ENCODE data around the gene CAMK1D. TPM values are rescaled to one million over a fixed set of nuclear protein-coding genes. Genes with fewer than 3 reads are reported as not detected.

CAMK1D gene
- total RNA-seq, 1 donor from 2014 or later = 5.2 TPM

DNA sequence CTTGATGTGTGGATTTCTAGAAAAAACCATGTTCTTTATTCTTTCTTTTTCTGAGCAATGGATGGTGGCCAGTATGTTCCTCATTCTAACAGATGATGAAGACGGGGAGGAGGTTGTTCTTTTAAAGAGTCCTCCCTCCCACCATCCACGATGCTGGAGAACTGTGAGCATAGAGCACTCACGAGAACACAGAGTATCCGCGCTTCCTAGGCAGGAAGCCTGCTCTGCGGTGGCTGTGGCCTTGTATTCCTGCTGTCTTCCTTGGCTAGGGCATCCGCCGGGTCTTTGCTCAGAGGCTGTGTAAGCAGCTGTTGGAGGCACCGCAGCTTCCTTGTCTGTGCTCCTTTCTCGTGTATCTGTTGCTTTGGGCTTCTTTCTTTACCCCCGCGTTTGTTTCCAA lies 437.9 kb downstream of the CAMK1D start:
- DNase-seq (ENCODE audit: missing footprints) (no peak), ATAC-seq (no peak)
- intact Hi-C loops (cut with DNase I) = no loop called here

DNA sequence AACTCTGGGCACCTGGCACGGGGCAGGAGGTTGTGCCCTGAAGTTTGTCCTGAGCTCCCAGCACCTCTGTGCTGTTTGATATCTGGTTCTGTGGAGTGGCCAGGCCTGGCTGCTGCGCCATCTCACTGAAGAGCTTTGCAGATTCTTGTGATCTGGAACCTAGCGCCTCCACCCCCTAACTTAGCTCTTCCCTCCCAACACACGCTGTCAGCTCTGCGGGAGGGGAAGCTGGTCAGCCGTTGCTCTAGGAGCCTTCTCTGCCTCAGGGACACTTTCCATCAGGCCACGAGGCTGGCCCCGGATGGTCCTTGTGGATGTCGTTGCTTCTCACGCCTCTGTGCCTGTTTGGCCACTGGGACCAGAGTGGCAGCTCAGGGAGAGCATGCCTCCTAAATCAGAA lies 438.9 kb downstream of the CAMK1D start:
- intact Hi-C loops (cut with DNase I) = no loop called here
- DNase-seq (ENCODE audit: missing footprints) (no peak), ATAC-seq (no peak)

DNA sequence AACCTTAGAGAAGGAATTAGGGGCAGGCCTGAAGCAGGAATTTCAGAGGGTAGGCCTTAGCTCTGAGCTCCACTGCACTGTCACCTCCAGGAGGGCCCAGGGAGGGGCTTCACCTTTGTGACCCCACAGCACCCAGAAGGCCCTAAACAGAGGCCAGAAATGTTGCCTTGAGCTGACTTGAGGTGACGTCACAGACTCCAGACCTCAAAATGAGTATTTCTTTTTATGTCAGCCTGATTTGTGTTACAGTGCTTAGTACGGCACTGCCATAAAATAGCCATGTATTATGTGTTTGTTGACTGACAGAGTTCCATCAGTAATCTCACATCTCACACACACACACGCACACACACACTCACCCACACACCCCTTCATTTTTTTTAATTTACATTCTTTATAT lies 440.9 kb downstream of the CAMK1D start:
- ATAC-seq = no peak
- no peak for DNase-seq (ENCODE audit: missing footprints)
- intact Hi-C loops (cut with DNase I) = no loop called here

DNA sequence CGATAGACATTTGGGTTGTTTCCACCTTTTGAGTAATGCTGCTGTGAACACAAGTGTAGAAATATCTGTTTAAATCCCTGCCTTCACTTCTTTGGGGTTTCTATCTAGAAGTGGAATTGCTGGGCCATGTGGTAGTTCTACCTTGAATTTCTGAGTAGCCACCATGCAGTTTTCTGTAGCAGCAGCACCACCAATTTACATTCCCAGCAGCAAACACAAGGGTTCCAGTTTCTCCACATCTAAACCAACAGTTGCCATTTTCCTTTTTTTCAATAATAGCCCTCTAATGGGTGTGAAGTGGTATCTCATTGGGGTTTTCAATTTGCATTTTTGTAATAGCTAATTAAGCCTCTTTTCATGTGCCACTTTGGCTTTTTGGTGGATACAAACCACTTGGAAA lies 442.4 kb downstream of the CAMK1D start:
- DNase-seq (ENCODE audit: missing footprints) (no peak), ATAC-seq (no peak)
- intact Hi-C loops (cut with DNase I) = no loop called here

DNA sequence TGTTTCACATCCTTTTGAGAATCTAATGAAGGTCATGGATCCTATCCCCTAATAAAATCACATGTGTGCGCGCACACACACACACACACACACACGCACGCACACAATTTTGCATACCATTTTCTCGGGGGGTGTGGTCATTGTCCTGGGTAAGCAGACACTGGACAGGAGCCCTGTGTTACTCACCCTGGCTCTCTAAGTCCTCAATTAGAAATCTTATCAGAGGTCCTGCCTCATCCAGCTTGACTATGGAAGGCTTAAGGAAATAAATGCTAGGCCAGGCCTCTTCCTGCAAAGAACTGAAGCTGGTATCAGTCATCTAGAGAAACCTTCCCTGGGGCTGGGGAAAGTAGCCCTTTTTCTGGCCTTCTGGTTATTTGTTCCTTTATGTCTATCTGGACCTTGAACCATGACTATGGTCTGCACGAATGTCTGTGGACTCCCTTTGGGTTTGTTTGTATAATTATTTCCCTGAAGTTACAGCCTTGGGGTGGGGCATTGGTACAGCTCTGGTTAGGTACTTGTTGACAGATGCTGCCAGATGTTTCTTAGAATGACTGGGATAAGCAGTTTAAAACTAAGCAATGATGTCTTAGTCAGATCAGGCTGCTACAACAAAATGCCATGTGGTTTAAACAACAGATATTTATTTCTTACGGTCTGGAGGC lies 443.7 kb downstream of the CAMK1D start:
- no peak for ATAC-seq
- intact Hi-C loops (cut with DNase I) = no loop called here
- no peak for DNase-seq (ENCODE audit: missing footprints)

DNA sequence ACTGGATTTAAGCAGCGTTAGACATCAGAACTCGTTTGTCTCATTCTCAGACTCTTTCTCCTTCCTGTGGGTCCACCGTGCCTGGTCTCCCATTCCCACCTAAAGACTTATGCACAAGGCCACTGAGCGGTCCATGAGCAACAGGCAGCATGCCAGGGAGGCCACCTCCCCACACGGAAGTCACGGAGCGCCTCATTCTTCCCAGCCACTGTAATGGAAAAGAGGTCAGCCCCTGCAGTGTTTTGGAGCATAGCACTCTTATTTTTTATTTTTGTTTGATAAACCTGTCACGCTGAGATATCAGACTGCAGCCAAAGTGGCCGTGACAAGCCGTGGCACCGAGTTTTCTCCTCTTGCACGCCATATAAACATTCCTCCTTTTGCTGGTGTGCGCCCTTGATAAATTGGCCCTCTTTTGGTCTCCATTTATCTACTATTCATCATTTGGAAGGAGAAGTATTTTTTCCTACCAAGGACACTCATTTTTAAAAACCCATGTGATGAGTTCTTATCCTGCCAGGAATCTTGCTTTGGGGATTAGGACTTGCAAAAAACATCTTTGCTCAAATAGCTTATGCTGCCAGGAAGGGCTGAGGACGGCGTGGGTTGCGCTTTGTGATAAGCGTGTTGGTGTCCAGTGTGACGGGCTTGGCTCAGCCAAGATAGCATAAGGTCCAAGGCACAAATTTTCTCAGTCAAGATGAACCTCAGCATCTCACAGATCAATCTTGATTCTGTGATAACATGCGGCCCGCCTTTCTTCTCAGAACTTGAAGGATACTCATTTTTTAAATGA lies 446.2 kb downstream of the CAMK1D start:
- intact Hi-C loops (cut with DNase I) = no loop called here
- peak; percentile 68 for ATAC-seq
- peak; percentile 51 for DNase-seq (ENCODE audit: missing footprints)

DNA sequence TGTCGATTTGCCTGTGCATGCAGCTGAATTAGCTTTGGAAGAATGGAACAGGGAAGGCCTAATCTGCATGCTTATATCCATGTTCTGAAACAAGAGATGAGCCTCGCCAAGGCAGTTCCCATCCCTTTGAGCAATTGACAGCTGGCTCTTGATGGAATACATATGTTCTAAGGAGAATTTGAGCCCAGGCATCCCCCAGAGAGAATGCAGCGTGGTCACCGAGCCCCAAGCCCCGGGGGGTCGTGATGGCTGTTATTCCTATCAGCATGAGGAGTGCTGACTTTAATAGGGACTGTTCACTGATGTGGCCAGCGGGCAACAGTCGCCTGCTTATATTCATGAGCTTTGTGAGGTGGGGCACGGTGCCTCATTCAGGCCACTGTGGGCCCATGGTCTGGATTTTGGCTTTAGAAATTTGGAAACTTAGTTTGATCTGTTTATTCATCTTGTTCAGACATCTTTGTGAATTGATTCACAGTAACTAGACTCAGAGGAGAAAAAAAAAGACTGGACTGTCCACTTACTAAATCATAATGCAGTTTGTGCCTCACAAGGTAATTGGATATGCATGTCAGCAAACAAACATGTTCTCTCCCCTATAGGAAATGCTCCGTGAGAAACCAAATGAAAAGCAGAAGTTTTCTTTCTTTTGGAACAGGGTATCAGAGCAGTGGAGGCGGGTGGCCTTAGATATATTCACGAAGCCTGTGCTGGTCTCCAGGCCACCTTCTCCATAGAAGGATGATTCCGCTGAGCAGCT lies 447.2 kb downstream of the CAMK1D start:
- intact Hi-C loops (cut with DNase I) = no loop called here
- DNase-seq (ENCODE audit: missing footprints) (peak; percentile 56), ATAC-seq (no peak)

DNA sequence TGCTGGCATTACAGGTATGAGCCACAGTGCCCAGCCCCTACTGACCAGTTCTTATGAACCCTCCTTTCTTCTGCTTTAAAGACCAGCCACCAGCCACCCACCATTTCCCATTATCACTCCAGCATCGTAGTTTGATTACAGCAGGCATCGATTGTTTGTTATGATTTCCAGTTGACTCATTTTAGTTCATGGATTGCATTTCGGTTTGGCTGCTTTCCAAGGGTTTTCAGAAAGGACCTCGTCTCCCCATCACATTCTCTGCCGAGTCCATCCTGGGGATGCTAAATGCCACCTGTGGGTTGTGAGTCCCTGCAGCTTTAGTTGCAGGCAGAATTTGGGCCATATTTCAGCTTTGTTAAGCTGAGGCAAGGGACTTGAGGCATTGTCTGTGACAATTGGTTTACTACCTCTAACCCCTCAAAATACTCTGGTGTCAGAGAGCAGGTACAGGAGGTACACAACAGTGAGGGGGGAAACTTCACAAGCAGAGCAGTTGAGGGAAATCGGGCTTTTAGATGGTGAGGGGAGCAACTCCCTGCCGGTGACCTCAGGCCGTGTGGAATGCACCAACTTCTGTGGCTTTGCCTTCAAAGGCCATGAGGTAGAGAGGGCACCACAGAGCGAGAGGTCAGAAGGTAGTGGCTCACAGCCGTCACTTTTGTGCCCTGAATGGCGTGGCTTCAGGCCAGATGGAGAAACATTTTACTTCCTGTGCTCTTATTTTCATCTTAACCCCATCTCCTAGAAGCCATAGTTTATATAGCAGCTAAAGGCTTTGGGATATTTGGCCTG lies 448.3 kb downstream of the CAMK1D start:
- intact Hi-C loops (cut with DNase I) = no loop called here
- ATAC-seq (no peak), DNase-seq (ENCODE audit: missing footprints) (no peak)

DNA sequence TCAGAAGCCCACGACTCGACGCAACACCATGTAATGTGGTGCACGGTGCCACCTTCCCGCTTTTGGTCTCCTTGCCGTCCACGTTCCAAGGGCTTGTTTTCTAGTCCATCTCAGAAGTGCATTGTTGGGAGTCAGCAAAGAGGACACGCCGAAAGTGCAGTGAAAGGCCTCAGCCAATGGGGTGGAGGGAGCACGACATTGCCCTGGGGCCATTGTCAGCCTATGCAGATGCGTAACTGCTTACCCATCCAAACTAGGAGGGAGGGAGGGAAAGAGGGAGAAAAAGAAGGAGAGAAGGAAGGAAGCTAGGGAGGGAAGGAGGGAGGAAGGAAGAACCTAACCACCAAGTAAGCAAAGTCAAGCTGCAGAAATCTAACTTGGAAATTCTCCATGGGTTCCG lies 449.8 kb downstream of the CAMK1D start:
- intact Hi-C loops (cut with DNase I) = no loop called here
- DNase-seq (ENCODE audit: missing footprints) (no peak), ATAC-seq (no peak)

DNA sequence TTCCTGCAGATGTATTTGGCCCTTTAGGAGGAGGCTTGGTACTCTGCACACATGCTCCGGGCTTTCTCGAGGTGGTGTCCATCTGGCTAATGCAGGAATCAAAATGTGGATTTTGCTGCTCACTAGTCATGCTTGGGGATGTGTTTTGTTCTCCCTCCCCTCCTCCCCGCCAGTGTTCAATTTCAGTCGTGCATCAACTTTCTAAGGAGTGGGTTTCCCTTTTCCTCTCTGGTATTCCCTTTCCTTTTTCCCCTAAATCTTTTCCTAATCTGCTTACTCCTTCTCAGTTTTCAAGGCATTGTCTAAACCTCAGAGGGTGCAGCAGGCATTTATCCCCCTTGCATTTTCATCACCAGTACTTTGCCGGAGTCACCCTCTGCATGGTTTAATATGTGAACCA lies 450.4 kb downstream of the CAMK1D start:
- intact Hi-C loops (cut with DNase I) = no loop called here
- DNase-seq (ENCODE audit: missing footprints) (no peak), ATAC-seq (no peak)

DNA sequence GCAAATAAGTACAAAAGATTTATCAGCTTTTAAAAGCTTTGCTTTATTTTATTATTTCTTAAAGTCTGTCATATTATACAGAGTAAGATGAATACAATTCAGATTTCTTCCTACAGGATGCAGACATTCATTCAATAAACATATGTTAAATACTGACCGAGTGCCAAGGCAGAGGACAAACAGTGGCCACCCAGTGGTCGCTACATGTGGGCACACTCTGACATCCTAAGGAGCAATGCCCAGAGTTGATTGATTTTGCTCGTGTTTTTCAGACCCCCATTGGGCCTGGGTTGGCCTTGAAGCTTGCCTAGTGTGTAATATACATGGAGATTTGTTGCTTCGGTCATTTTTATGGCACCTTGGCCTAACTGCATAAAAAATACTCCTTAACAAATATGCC lies 451.0 kb downstream of the CAMK1D start:
- ATAC-seq (no peak), DNase-seq (ENCODE audit: missing footprints) (no peak)
- intact Hi-C loops (cut with DNase I) = no loop called here

DNA sequence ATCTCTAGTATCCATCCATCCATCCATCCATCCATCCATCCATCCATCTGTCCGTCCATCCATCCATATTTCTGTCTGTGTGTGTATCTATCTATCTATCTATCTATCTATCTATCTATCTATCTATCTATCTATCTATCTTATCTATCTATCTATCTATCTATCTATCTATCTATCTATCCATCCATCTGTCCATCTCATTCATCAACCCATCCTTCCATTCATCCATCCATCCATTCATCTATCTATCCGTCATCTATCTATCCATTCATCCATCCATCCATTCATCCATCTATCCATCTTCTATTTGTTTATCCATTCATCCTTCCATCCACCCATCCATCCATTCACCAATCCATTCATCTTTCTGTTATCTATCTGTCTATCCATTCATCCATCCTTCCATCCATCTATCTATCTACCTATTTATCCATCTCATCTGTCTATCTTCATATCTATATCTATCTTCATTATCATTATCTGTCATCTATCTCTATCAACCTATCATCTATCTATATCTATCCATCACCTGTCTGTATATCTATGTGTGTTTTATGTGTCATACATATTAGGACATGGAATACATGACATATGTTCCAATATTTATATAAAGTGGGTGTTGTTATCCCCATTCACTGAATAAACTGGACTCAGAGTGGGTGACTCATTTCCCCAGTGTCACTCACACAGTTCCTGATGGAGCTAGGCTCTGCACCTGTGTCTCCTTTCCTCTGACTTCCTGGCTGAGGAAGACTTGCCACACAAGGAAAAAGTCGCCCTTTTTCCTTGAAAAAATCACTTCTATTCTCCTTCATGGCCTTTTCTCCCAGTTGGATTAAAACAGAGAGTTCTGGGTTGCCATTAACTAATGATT lies 452.1 kb downstream of the CAMK1D start:
- intact Hi-C loops (cut with DNase I) = no loop called here
- ATAC-seq (no peak), DNase-seq (ENCODE audit: missing footprints) (no peak)

DNA sequence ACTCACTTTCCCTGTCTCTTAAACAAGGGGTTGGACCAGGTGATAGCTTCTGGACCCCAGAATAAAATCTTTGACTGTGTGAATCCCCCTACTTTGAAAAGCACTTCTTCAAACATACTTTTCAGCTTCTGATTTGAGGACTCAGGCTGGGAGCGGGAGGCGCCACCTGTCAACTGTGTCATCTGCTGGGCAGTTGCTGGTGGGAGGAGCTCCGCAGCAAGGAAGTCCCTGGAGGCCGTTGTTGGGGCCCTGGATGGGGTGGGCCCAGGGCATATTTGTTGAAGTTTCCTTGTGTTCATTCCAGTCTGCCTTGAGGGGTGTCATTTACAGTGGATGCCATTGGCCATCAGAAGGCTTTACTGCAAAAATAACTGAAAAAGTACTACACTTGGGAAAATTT lies 454.4 kb downstream of the CAMK1D start:
- no peak for ATAC-seq
- DNase-seq (ENCODE audit: missing footprints) = no peak
- intact Hi-C loops (cut with DNase I) = no loop called here

DNA sequence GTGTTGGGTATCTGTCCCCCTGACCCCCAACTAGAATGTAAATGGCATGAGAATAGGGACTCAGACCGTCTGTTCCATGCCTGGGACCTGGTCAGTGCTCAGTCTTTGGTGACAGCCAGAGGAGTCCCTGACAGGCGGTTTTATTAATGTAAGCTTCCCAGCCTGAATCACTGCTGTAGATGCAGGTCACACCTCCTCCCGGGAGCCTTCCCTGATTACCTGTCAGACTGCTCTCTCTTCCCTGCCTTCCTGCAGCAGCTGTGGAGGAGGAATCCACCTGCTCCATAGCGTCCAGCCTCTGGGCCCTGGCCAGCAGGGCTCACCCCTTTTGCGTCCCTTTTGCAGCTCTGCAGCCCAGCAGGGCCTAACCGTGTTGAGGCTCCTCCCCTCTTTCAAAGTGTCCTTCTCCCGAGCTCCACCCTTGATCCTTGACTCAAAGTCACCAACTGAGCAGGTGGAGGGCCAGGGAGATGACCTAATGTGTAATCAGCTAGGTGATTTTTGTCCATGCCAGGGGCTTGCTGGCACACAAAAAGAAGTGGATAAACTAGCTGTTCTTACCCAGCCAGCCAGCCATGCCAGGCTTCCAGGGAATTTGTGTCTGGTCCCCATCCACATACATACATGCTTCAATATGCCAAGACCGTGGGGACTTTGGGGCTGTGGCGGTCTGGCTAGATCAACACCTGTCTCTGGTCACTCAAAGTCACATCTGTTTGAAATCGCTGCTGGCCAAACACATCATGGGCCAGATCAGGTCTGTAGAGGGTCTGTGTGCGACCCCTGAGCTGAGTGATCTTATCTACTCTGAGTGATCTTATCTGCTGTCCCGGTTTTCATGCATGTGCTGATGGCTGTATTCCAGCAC lies 457.1 kb downstream of the CAMK1D start:
- peak; percentile 18 for ATAC-seq
- intact Hi-C loops (cut with DNase I) = no loop called here

DNA sequence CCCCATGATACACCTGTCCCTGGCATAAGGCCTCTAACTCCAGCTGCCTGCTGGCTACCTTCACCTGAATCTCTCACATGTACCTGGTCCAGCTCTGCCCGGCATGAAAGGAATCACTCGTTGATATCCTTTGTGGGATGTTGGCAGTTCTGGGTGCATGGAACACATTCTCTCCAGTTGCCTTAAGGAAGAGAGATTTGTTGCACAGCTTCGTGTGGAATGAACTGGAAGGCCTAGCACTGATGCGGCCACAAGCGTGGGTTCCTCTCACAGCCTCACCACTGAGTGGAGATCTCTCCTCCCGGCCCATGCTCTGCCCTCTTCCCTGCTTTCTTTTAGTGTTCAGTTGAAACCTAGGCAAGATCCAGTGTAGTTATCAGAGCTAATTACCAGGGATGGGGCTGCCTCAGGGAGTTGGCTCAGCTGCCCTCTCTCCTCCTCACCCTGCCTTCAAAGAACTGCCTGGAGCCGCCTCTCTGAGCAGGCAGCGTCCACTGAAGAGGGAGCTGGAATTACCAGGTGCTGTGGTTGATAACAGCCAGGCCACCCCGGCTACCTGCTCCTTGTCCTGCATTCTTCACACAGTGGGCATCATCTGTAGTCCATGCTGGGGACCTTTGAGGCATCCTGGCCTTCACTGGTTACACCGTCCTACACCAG lies 457.9 kb downstream of the CAMK1D start:
- ATAC-seq = no peak
- no peak for DNase-seq (ENCODE audit: missing footprints)
- intact Hi-C loops (cut with DNase I) = no loop called here

More for the DNA sequence above, 457.1 kb downstream of the CAMK1D start:
- no peak for DNase-seq (ENCODE audit: missing footprints)

DNA sequence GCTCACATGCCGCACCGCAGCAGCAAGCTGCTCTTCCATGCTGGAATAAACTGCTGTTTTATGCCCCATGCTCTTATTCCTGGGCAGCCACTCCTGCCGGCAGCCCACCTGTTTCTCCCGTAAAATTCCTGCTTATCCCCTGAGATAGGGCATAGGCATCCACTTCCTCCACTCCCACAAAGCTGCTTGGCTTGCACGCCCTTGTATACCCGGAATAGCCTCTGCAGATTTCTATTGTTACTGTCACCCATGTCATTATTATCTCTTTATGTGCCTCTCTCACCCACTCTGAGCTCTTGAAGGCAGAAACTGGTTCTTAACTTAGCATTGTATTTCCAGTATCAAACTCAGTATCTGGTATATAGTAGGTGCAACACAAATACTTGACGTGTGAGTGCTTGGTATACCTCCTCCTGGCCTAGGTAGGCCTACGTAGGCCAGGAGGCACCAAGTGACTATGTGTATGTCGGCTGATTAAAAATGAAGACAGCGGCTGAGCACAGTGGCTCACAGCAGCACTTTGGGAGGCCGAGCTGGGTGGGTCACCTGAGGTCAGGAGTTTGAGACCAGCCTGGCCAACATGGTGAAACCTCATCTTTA lies 458.8 kb downstream of the CAMK1D start:
- no peak for ATAC-seq
- no peak for DNase-seq (ENCODE audit: missing footprints)
- intact Hi-C loops (cut with DNase I) = no loop called here
